HCT116 (cell line): ENCODE results near the gene MZT2A.
"Not testable (repeated sequence)": the region's sequence is repeated elsewhere in the genome, so short reads cannot be mapped to it uniquely, and the experiment has no call there.

Experiments used
- POLR2A ChIP-seq: IDR thresholded peaks from 2 replicates; pipeline ENCODE4 v1.7.0; 2011; ENCODE audit warnings: borderline replicate concordance; ENCODE audit not compliant: insufficient read depth, insufficient read length; ENCODE audit errors: extremely low read depth
- POLR2AphosphoS5 ChIP-seq: IDR thresholded peaks from 2 replicates; pipeline ENCODE4 v1.6.1; 2011; ENCODE audit warnings: mild to moderate bottlenecking, low read depth, low read length, moderate library complexity
- ZFX ChIP-seq: fragments of 450-650 bp; IDR thresholded peaks from 2 replicates; pipeline ENCODE4 v1.6.1; 2017
- TF ChIP-seq, protein P1 (sequence below): IDR thresholded peaks from 2 replicates; pipeline ENCODE4 v1.6.1; 2011; ENCODE audit warnings: mild to moderate bottlenecking, low read length, moderate library complexity; ENCODE audit not compliant: insufficient replicate concordance; ENCODE audit errors: extremely low read depth

DNA sequence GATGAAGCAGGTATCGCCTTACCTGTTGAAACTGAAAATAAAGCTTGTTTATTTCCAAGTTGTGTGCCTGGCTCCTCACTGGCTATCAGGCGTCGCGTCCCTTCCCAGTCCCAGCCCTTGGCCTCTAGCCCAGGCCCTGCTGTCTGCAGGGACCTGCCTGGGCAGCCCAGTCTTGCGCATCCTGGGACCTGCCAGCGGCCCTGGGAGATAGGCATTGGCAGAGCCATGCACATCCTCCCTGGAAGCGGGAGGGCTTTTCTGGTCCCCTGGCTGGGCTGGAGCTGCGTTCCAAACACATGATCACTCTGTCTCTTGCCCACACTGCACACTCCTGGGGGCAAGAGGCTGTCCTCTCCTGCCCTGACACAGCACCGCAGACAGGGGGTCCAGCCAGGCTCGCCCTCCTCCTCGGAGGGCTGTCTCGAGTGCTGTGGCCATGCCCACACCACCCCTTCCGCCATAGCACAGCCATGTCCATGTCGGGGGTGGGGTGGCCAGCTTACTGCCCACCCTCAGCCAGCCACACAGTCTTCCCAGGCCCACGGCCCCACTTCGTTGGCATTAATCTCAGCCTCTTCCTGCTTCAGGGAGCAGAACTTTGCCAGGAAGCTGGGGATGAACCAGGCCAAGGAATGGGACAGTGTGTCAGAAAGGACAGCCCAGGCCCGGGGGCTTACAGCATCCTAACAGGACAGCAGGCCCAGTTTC, 41.6 kb upstream of the MZT2A start:
- not testable (repeated sequence) for TF ChIP-seq ZFX, POLR2AphosphoS5, POLR2A
- TF ChIP-seq, protein P1, sequence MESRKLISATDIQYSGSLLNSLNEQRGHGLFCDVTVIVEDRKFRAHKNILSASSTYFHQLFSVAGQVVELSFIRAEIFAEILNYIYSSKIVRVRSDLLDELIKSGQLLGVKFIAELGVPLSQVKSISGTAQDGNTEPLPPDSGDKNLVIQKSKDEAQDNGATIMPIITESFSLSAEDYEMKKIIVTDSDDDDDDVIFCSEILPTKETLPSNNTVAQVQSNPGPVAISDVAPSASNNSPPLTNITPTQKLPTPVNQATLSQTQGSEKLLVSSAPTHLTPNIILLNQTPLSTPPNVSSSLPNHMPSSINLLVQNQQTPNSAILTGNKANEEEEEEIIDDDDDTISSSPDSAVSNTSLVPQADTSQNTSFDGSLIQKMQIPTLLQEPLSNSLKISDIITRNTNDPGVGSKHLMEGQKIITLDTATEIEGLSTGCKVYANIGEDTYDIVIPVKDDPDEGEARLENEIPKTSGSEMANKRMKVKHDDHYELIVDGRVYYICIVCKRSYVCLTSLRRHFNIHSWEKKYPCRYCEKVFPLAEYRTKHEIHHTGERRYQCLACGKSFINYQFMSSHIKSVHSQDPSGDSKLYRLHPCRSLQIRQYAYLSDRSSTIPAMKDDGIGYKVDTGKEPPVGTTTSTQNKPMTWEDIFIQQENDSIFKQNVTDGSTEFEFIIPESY = not testable (repeated sequence)
